ENCODE measurements around the gene FANCI. TPM values are rescaled to one million over a fixed set of nuclear protein-coding genes. Genes with fewer than 3 reads are reported as not detected.
A peak's percentile ranks its signal among the peaks of the same experiment; 100 is the strongest.

The FANCI gene
- total RNA-seq, 1 donor from 2014 or later = 28.6 TPM

GRCh38 chr15:89320200-89320599 lies 76.4 kb downstream of the FANCI start:
- no peak for DNase-seq (ENCODE audit: low spot score)
- peaks cover 9% of the 10 kb centered on the region for H3K27me3 Mint-ChIP-seq (ENCODE audit: unreplicated experiment)
- H3K27ac Mint-ChIP-seq (ENCODE audit: unreplicated experiment) = peak overlapping the region; percentile 5
- H3K9me3 Mint-ChIP-seq (ENCODE audit: unreplicated experiment) = no peaks in the 10 kb centered on the region
- TF ChIP-seq CTCF (IDR thresholded peaks at IDR 0.05; ENCODE audit: unreplicated experiment) = no peak
- H3K36me3 Mint-ChIP-seq (ENCODE audit: low read depth, unreplicated experiment) = peaks cover 65% of the 10 kb centered on the region
- peaks cover 23% of the 10 kb centered on the region for H3K4me1 Mint-ChIP-seq (ENCODE audit: unreplicated experiment)
- H3K4me3 Mint-ChIP-seq (ENCODE audit: unreplicated experiment) = peak overlapping the region; percentile 71

- peaks cover 9% of the 10 kb centered on the region for H3K27me3 Mint-ChIP-seq (ENCODE audit: unreplicated experiment)
- peaks cover 65% of the 10 kb centered on the region for H3K36me3 Mint-ChIP-seq (ENCODE audit: low read depth, unreplicated experiment)
- DNase-seq (ENCODE audit: low spot score) = no peak
- H3K9me3 Mint-ChIP-seq (ENCODE audit: unreplicated experiment) = no peaks in the 10 kb centered on the region
- peaks cover 11% of the 10 kb centered on the region for H3K4me1 Mint-ChIP-seq (ENCODE audit: unreplicated experiment)
- H3K4me3 Mint-ChIP-seq (ENCODE audit: unreplicated experiment) = no peak overlapping the region
- no peak overlapping the region for H3K27ac Mint-ChIP-seq (ENCODE audit: unreplicated experiment)
- no peak for TF ChIP-seq CTCF (IDR thresholded peaks at IDR 0.05; ENCODE audit: unreplicated experiment)
Observed at GRCh38 chr15:89321521-89322410, 78.0 kb downstream of the FANCI start.

- no peak for TF ChIP-seq CTCF (IDR thresholded peaks at IDR 0.05; ENCODE audit: unreplicated experiment)
- DNase-seq (ENCODE audit: low spot score) = no peak
- Mint-ChIP-seq H3K9me3 (ENCODE audit: unreplicated experiment) (no peaks in the 10 kb centered on the region), H3K4me1 (ENCODE audit: unreplicated experiment) (peaks cover 9% of the 10 kb centered on the region), H3K36me3 (ENCODE audit: low read depth, unreplicated experiment) (peaks cover 65% of the 10 kb centered on the region), H3K27ac (ENCODE audit: unreplicated experiment) (no peak overlapping the region), H3K4me3 (ENCODE audit: unreplicated experiment) (peak overlapping the region; percentile 43), H3K27me3 (ENCODE audit: unreplicated experiment) (peaks cover 9% of the 10 kb centered on the region)
Observed at GRCh38 chr15:89322822-89323221, 79.0 kb downstream of the FANCI start.

GRCh38 chr15:89323825-89324224 lies 80.0 kb downstream of the FANCI start:
- no peak overlapping the region for H3K4me3 Mint-ChIP-seq (ENCODE audit: unreplicated experiment)
- TF ChIP-seq CTCF (IDR thresholded peaks at IDR 0.05; ENCODE audit: unreplicated experiment) = no peak
- H3K4me1 Mint-ChIP-seq (ENCODE audit: unreplicated experiment) = peaks cover 9% of the 10 kb centered on the region
- no peak for DNase-seq (ENCODE audit: low spot score)
- H3K27ac Mint-ChIP-seq (ENCODE audit: unreplicated experiment) = no peak overlapping the region
- peaks cover 6% of the 10 kb centered on the region for H3K27me3 Mint-ChIP-seq (ENCODE audit: unreplicated experiment)
- peaks cover 68% of the 10 kb centered on the region for H3K36me3 Mint-ChIP-seq (ENCODE audit: low read depth, unreplicated experiment)
- H3K9me3 Mint-ChIP-seq (ENCODE audit: unreplicated experiment) = no peaks in the 10 kb centered on the region
